ENCODE results near the gene PPP4R3B.

DNA sequence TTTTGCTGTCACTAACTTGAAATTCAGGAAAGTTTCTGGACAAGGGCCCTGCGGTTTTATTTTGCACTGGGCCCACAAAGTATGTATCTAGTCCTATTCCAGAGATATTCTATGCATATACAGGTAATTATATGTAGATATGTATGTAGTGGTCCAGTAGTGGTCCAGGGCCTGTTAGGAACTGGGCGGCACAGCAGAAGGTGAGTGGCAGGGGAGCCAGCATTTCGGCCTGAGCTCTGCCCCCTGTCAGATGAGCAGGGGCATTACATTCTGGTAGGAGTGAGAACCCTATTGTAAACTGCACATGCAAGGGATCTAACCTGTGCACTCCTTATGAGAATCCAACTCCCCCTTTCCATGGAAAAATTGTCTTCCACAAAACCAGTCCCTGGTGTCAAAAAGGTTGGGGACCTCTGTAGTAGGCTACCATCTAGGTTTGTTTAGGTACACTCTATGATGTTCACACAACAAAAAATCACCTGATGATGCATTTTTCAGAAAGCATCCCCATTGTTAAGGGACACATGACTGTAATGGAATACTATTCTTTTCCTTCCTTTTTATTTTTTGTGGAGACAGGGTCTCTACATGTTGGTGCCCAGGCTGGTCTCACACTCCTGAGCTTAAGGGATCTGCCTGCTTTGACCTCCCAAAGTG is 2.8 kb upstream of the PPP4R3B start:
- TF ChIP-seq CTCF (conservative IDR thresholded peaks at IDR 0.05; ENCODE audit: low read length), result peak; percentile 69
- no peak for TF ChIP-seq EZH2phosphoT487 (IDR thresholded peaks at IDR 0.05; ENCODE audit: borderline replicate concordance)
